HepG2 (cell line): Measurements from ENCODE around the gene TATDN2.

Experiments
- CEBPG ChIP-seq: IDR thresholded peaks from 2 replicates; pipeline ENCODE4 v1.6.1; 2016
- CREB1 ChIP-seq, 2 experiments: fragments of 450-650 bp in 1 of 2; IDR thresholded peaks; 2 replicates each; pipeline ENCODE4 v1.6.1; 2016 to 2017; ENCODE audit warnings: control low read depth in 1 of 2, mild to moderate bottlenecking in 1 of 2, missing compliant biosample characterization in 1 of 2, missing genetic modification characterization in 1 of 2
- CTCF ChIP-seq: sonication (generic); formaldehyde crosslinking; IDR thresholded peaks from 2 replicates; pipeline ENCODE4 v1.5.0; 2020; ENCODE audit warnings: mild to moderate bottlenecking, missing genetic modification reagents, moderate library complexity
- EP300 ChIP-seq, 3 experiments: sonication (generic) in 1 of 3; formaldehyde crosslinking in 1 of 3; IDR thresholded peaks; 2 replicates each; pipeline versions ENCODE4 v1.5.1 to v1.6.1; 2011 to 2020; ENCODE audit warnings: low read depth in 2 of 3, low read length in 2 of 3, borderline replicate concordance in 1 of 3, improper control_type of control experiment in 1 of 3, mild to moderate bottlenecking in 1 of 3, missing genetic modification reagents in 1 of 3, moderate library complexity in 1 of 3
- EZH2 ChIP-seq: conservative IDR thresholded peaks from 2 replicates; pipeline ENCODE4 v1.6.1; 2012; ENCODE audit warnings: mild to moderate bottlenecking, low read depth, low read length, moderate library complexity
- MXI1 ChIP-seq: IDR thresholded peaks from 3 replicates; pipeline ENCODE4 v1.6.1; 2012; ENCODE audit warnings: low read depth, low read length, inconsistent platforms, borderline replicate concordance
- PCBP2 ChIP-seq: fragments of 200-400 bp; formaldehyde crosslinking; optimal IDR thresholded peaks from 2 replicates; pipeline ENCODE3; 2018; ENCODE audit warnings: low read length, low read depth; ENCODE audit not compliant: poor library complexity, severe bottlenecking
- POLR2AphosphoS5 ChIP-seq: IDR thresholded peaks from 2 replicates; pipeline ENCODE4 v1.6.1; 2012; ENCODE audit warnings: low read depth, low read length
- REL ChIP-seq: sonication (generic); formaldehyde crosslinking; conservative IDR thresholded peaks from 2 replicates; pipeline ENCODE4 v1.8.0; 2022; ENCODE audit warnings: mild to moderate bottlenecking, missing genetic modification reagents, moderate library complexity
- SMAD1 ChIP-seq: sonication (generic); formaldehyde crosslinking; IDR thresholded peaks from 2 replicates; pipeline ENCODE4 v1.4.0; 2020; ENCODE audit warnings: missing genetic modification reagents, low read depth, mild to moderate bottlenecking, borderline replicate concordance
- THRA ChIP-seq: sonication (generic); formaldehyde crosslinking; IDR thresholded peaks from 2 replicates; pipeline ENCODE4 v1.4.0; 2020; ENCODE audit warnings: missing genetic modification reagents, borderline replicate concordance
- TOE1 ChIP-seq: sonication (generic); formaldehyde crosslinking; IDR thresholded peaks from 2 replicates; pipeline ENCODE4 v1.4.0; 2020; ENCODE audit warnings: mild to moderate bottlenecking, missing genetic modification reagents
- ZC3H13 ChIP-seq: sonication (generic); formaldehyde crosslinking; IDR thresholded peaks from 2 replicates; pipeline ENCODE4 v1.8.1; 2023; ENCODE audit warnings: mild to moderate bottlenecking, missing genetic modification reagents, moderate library complexity
- ZNF383 ChIP-seq: sonication (generic); formaldehyde crosslinking; IDR thresholded peaks from 2 replicates; pipeline ENCODE4 v1.4.0; 2020; ENCODE audit warnings: missing genetic modification reagents, mild to moderate bottlenecking, borderline replicate concordance

GRCh38 chr3:10268116-10268515, 19.9 kb downstream of the TATDN2 start:
- TF ChIP-seq CTCF (CRISPR knock-in tag): no peak
- no peak for TF ChIP-seq MXI1
- TF ChIP-seq SMAD1 (CRISPR knock-in tag): no peak
- no peak for TF ChIP-seq ZC3H13 (CRISPR knock-in tag)
- TF ChIP-seq POLR2AphosphoS5: no peak
- TF ChIP-seq CEBPG (CRISPR knock-in tag): no peak
- TF ChIP-seq REL: no peak
- no peak for TF ChIP-seq THRA (CRISPR knock-in tag)
- no peak for TF ChIP-seq EZH2
- no peak for TF ChIP-seq CREB1 (IDR thresholded peaks at IDR 0.05)
- no peak for TF ChIP-seq CREB1 (CRISPR knock-in tag; IDR thresholded peaks at IDR 0.05)
- no peak for TF ChIP-seq PCBP2
- TF ChIP-seq TOE1 (CRISPR knock-in tag): no peak
- no peak for TF ChIP-seq ZNF383 (CRISPR knock-in tag)
- TF ChIP-seq EP300 (IDR thresholded peaks at IDR 0.05; ENCODE audit: low read depth in 2 of 2, low read length in 2 of 2): no peak
- TF ChIP-seq EP300 (CRISPR knock-in tag; IDR thresholded peaks at IDR 0.05; ENCODE audit: borderline replicate concordance): no peak
